ENCODE measurements around the gene ATG14.
A peak's percentile ranks its signal among the peaks of the same experiment; 100 is the strongest.
"Not testable (repeated sequence)": the region's sequence is repeated elsewhere in the genome, so short reads cannot be mapped to it uniquely, and the experiment has no call there.

Gene ATG14

DNA sequence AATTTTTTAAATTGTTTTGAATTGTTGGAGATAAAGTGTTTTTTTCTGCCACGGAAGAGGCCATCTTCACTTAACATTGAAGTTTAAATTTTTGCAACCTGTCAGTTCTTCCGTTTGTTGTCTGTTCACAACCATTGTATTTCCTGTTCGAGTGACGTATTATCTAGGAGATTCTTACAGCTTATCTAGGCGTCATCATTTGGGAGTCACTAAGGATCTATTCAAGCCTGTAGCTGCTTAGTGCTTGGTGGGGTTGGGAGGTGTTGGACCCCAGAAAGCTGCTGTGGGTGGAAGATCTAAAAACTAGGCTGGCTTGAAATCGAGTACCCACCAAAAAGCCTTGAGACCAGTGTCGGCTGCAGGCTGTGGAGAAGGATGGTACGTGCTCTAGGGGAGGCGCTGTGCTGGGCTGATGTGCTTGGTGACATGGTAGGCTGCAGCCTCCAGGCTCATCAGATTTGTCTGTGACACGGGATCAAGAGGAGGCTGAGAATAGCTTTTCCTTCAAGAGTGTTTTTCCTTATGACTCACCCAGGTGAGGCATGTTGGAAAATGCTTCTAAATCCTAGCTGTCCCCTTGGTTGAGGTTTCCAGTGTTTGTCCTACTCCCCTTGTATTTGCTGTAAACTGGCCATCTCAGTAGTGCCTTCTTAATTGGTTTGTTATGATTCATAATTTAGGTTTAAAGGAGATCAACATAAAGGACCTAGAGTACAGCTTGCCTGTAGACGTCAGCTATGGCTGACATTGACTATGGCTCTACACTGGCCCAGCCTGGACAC is 57.8 kb downstream of the ATG14 start:
- Histone ChIP-seq H4K20me1 (peaks cover 14 to 65% (median 34%) of the 10 kb centered on the region in 11 experiments; a peak in 18 of 22 replicates), H3K4me2 (no peak overlapping the region), H3K9me3 (replicated peaks in 1 of 11) (no peaks in the 10 kb centered on the region), H3K4me3 (no peak overlapping the region), H3K36me3 (peaks cover 37 to 66% (median 56%) of the 10 kb centered on the region in 11 experiments), H3K27ac (no peak overlapping the region), H3K4me1 (peaks cover 5 to 12% (median 10%) of the 10 kb centered on the region in 10 experiments), H3K27me3 (no peaks in the 10 kb centered on the region), H3K9ac (no peak overlapping the region)
- TF ChIP-seq Cebpa-rat (IDR thresholded peaks at IDR 0.05): no peak

DNA sequence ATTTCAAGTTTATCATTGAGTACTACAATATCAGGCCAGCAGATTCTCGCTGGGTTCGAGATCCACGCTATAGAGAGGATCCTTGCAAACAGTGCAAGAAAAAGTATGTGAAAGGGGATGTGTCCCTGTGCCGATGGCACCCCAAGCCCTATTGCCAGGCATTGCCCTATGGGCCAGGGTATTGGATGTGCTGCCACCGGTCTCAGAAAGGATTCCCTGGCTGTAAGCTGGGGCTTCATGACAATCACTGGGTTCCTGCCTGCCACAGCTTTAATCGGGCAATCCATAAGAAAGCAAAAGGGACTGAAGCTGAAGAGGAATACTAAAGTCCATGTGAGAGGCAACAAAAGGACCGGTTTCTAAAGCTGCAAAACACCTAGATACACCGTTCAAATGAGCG is 59.4 kb downstream of the ATG14 start:
- TF ChIP-seq Cebpa-rat (IDR thresholded peaks at IDR 0.05): no peak
- H3K27me3 ChIP-seq: no peaks in the 10 kb centered on the region
- H3K36me3 ChIP-seq: peaks cover 37 to 64% (median 56%) of the 10 kb centered on the region in 11 experiments

DNA sequence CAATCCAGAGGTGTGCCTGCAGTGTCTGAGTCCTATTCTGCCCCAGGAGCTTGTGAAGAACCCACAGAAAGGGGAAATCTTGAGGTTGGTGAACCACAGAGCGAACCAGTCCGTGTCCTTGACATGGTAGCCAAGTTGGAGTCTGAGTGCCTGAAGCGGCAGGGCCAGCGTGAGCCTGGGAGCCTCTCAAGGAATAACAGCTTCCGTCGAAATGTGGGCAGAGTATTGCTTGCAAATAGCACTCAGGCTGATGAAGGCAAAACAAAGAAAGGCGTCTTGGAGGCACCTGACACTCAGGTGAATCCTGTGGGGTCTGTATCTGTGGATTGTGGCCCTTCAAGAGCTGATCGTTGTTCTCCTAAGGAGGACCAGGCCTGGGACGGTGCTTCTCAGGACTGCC is 60.5 kb downstream of the ATG14 start:
- H3K27ac ChIP-seq: no peak overlapping the region
- H3K9ac ChIP-seq: no peak overlapping the region
- H4K20me1 ChIP-seq: peaks cover 42 to 93% (median 53%) of the 10 kb centered on the region in 11 experiments; a peak in 19 of 22 replicates
- peaks cover 7 to 19% (median 16%) of the 10 kb centered on the region in 10 experiments for H3K4me1 ChIP-seq
- no peaks in the 10 kb centered on the region for H3K27me3 ChIP-seq
- H3K4me2 ChIP-seq: no peak overlapping the region
- H3K9me3 ChIP-seq (replicated peaks in 1 of 11): no peaks in the 10 kb centered on the region
- TF ChIP-seq Cebpa-rat (IDR thresholded peaks at IDR 0.05): no peak
- H3K4me3 ChIP-seq: no peak overlapping the region
- H3K36me3 ChIP-seq: peaks cover 37 to 59% (median 52%) of the 10 kb centered on the region in 11 experiments

More for the DNA sequence above, 59.4 kb downstream of the ATG14 start:
- Histone ChIP-seq H3K4me3 (no peak overlapping the region), H4K20me1 (peaks cover 31 to 82% (median 49%) of the 10 kb centered on the region in 11 experiments; a peak in 19 of 22 replicates), H3K9ac (no peak overlapping the region), H3K27ac (no peak overlapping the region), H3K4me1 (peaks cover 7 to 19% (median 16%) of the 10 kb centered on the region in 10 experiments), H3K9me3 (replicated peaks in 1 of 11) (no peaks in the 10 kb centered on the region), H3K4me2 (no peak overlapping the region)

DNA sequence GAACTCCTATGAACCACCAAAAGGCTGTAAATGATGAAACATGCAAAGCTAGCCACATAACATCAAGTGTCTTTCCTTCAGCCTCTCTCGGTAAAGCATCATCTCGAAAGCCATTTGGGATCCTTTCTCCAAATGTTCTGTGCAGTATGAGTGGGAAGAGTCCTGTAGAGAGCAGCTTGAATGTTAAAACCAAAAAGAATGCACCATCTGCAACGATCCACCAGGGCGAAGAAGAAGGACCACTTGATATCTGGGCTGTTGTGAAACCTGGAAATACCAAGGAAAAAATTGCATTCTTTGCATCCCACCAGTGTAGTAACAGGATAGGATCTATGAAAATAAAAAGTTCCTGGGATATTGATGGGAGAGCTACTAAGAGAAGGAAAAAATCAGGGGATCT is 61.2 kb downstream of the ATG14 start:
- Histone ChIP-seq H3K4me3 (no peak overlapping the region), H3K36me3 (peaks cover 34 to 52% (median 46%) of the 10 kb centered on the region in 11 experiments), H3K27me3 (no peaks in the 10 kb centered on the region), H3K9ac (no peak overlapping the region), H4K20me1 (peaks cover 48 to 96% (median 60%) of the 10 kb centered on the region in 11 experiments; a peak in 19 of 22 replicates), H3K4me2 (no peak overlapping the region), H3K9me3 (replicated peaks in 1 of 11) (no peaks in the 10 kb centered on the region), H3K4me1 (peaks cover 7 to 19% (median 16%) of the 10 kb centered on the region in 10 experiments), H3K27ac (no peak overlapping the region)
- no peak for TF ChIP-seq Cebpa-rat (IDR thresholded peaks at IDR 0.05)

DNA sequence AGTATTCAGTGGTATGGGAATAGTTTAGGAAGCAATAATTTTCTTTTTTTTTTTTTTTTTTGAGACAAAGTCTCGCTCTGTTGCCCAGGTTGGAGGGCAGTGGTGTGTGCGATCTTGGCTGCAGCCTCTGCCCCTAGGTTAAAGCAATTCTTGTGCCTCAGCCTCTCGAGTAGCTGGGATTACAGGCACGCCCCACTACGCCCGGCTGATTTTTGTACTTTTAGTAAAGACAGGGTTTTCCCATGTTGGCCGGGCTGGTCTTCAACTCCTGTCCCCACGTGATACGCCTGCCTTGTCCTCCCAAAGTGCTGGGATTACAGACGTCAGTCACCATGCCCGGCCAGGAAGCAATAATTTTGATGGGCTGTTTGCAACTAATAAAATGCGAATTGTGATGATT is 62.1 kb downstream of the ATG14 start:
- Histone ChIP-seq H3K9me3 (replicated peaks in 1 of 11) (no peaks in the 10 kb centered on the region), H3K36me3 (peaks cover 30 to 44% (median 39%) of the 10 kb centered on the region in 11 experiments), H3K27ac (no peak overlapping the region), H3K9ac (no peak overlapping the region), H3K4me2 (peak overlapping the region; percentile 22 to 65 (median 43); a peak in 16 of 22 replicates), H3K27me3 (no peaks in the 10 kb centered on the region), H4K20me1 (peaks cover 49 to 96% (median 69%) of the 10 kb centered on the region in 11 experiments; a peak in 19 of 22 replicates), H3K4me3 (no peak overlapping the region), H3K4me1 (peaks cover 7 to 19% (median 16%) of the 10 kb centered on the region in 10 experiments)
- TF ChIP-seq Cebpa-rat (IDR thresholded peaks at IDR 0.05): no peak

DNA sequence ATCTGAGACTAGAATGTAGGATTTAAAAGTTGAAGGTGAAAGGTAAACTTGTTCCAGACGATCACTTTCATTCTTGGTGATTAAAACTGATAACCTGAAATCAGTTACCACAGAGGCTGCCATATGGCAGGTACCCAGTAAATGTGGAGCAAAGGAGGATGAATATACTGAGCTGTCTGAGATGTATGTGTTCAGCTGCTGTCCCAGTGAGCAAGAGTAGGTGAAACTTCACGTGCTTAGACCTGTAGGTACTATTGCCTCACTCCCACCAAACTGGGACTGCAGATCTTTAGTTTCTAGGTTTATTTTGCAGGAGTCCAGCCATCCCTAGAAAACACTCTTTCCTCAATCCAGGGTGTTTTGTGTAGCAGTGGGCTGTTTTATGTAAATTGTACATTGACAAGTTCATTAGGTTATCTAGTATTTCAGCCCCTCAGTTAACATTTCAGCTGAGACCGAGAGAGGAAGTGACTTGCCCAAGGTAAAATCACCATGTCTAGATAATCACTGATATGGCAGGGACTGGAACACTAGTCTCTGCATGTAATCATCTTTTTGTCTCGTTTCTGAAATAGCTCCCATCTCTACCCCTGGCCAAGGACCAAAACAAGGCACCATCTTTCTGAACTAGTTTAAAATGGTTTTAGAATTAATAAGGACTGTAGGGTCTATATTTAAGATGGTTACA is 62.7 kb downstream of the ATG14 start:
- no peaks in the 10 kb centered on the region for H3K9me3 ChIP-seq (replicated peaks in 1 of 11)
- peaks cover 44 to 96% (median 69%) of the 10 kb centered on the region in 11 experiments; a peak in 19 of 22 replicates for H4K20me1 ChIP-seq
- no peak overlapping the region for H3K27ac ChIP-seq
- no peak overlapping the region for H3K4me3 ChIP-seq
- no peak overlapping the region for H3K9ac ChIP-seq
- H3K4me1 ChIP-seq: peaks cover 7 to 19% (median 16%) of the 10 kb centered on the region in 10 experiments
- H3K36me3 ChIP-seq: peaks cover 30 to 40% (median 33%) of the 10 kb centered on the region in 11 experiments
- peak overlapping the region in 7 of 11 experiments; percentile 3 to 65 (median 43); a peak in 9 of 22 replicates for H3K4me2 ChIP-seq
- TF ChIP-seq Cebpa-rat (IDR thresholded peaks at IDR 0.05): no peak
- no peaks in the 10 kb centered on the region for H3K27me3 ChIP-seq

DNA sequence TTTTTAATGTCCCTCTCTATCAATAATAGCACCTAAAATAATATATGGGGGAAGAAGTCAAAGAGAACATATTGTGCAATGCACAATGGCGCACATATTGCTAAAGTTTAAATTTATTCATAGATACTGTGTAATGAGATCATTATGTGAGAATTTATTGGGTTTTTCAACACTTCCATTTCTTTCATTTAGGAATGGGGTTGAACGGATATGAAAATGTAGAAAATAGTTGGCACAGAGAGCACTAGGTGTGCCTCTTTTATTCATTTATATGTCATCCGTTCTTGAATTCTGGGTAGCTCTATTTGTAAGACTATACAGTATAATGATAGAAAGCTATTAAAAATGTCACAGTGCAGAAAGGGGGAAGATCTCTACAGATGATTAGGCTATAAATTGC is 63.9 kb downstream of the ATG14 start:
- no peak overlapping the region for H3K27ac ChIP-seq
- H3K27me3 ChIP-seq: no peaks in the 10 kb centered on the region
- no peak for TF ChIP-seq Cebpa-rat (IDR thresholded peaks at IDR 0.05)
- peaks cover 7 to 22% (median 16%) of the 10 kb centered on the region in 10 experiments for H3K4me1 ChIP-seq
- H3K9me3 ChIP-seq (replicated peaks in 1 of 11): no peaks in the 10 kb centered on the region
- peaks cover 42 to 100% (median 78%) of the 10 kb centered on the region in 11 experiments; a peak in 19 of 22 replicates for H4K20me1 ChIP-seq
- H3K4me2 ChIP-seq: no peak overlapping the region
- no peak overlapping the region for H3K9ac ChIP-seq
- peaks cover 26 to 32% (median 27%) of the 10 kb centered on the region in 11 experiments for H3K36me3 ChIP-seq
- H3K4me3 ChIP-seq: no peak overlapping the region

DNA sequence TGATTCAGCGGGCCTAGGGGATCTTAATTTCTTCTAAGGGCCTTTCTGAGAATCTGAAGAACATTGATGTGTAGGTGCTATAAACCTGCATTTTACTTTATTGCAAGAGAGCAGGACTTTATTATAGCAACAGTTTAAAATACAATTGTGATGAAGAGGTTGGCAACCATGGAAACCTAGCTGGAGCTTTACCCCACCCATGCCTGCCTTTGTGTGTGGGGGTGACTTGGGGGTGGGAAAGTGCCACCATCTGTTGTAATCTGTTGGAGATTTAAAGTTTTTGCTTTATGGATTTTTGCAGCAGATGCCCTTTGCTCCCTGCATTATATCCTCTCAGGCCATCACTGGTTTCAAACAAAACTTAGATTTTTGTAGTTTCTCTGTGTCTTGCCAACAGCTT is 64.6 kb downstream of the ATG14 start:
- Histone ChIP-seq H3K27me3 (no peaks in the 10 kb centered on the region), H3K9me3 (replicated peaks in 1 of 11) (no peaks in the 10 kb centered on the region), H3K9ac (no peak overlapping the region), H3K4me3 (no peak overlapping the region), H3K4me2 (no peak overlapping the region), H4K20me1 (peaks cover 40 to 100% (median 79%) of the 10 kb centered on the region in 11 experiments; a peak in 19 of 22 replicates), H3K36me3 (peaks cover 19 to 25% (median 20%) of the 10 kb centered on the region in 11 experiments), H3K27ac (no peak overlapping the region), H3K4me1 (peaks cover 7 to 29% (median 16%) of the 10 kb centered on the region in 10 experiments)
- no peak for TF ChIP-seq Cebpa-rat (IDR thresholded peaks at IDR 0.05)

DNA sequence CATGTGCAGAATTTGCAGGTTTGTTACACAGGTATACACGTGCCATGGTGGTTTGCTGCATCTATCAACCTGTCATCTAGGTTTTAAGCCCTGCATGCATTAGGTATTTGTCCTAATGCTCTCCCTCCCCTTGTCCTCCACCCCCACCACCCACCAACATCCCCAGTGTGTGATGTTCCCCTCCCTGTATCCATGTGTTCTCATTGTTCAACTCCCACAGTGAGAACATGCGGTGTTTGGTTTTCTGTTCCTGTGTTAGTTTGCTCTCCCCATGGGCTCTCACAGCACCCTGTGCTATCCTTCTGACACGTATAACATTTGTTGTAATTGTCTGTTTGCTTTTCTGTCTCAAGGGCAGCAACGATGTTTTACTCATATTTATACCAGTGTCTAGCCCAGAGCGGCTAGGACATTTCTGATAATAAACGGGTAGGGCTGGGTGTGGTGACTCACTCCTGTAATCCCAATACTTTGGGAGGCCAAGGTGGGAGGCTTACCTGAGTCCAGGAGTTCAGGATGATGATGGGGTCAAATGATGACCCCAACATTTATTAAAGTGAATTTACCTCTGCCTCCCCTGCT is 67.0 kb downstream of the ATG14 start:
- H3K36me3 ChIP-seq; H3K9me3 ChIP-seq (replicated peaks in 1 of 11); H3K4me2 ChIP-seq; H3K9ac ChIP-seq; H3K27me3 ChIP-seq; H3K27ac ChIP-seq; H3K4me3 ChIP-seq: not testable (repeated sequence)
- peaks cover 7 to 47% (median 15%) of the 10 kb centered on the region in 10 experiments for H3K4me1 ChIP-seq
- H4K20me1 ChIP-seq: peaks cover 28 to 100% (median 90%) of the 10 kb centered on the region in 11 experiments; a peak in 19 of 22 replicates

Data from BLaER1 treated with 17β-estradiol and CSF1 and Interleukin-3, amounts not matched to agents 10 nM and 100 nM (cell line).